Astrocyte of the spinal cord (primary cell): Measurements from ENCODE around the gene EXOC4.

Experiments used
- DNase-seq: peaks from one replicate; pipeline ENCODE4 v3.0.0; 2011; ENCODE audit warnings: low read depth, low spot score
- H3K4me3 ChIP-seq: 2 replicates; pipeline ENCODE4 v1.5.1; 2011; ENCODE audit warnings: low read depth, mild to moderate bottlenecking, low read length, moderate library complexity
- CTCF ChIP-seq: IDR thresholded peaks from 2 replicates; pipeline ENCODE4 v1.5.1; 2012; ENCODE audit warnings: low read depth, mild to moderate bottlenecking, low read length, inconsistent platforms
- in situ Hi-C: cut with HindIII; loops from 2 replicates; pipeline ENCODE4 v1.10.0; 2017; ENCODE audit warnings: low sequenced_read_pairs

EXOC4 gene

GRCh38 chr7:133912916-133913697, 660.2 kb downstream of the EXOC4 start:
- peak; percentile 38 for DNase-seq
- no peak overlapping the region for H3K4me3 ChIP-seq
- no peak for TF ChIP-seq CTCF
- in situ Hi-C loops, result no loop called here

- DNase-seq, result no peak
- H3K4me3 ChIP-seq, result no peak overlapping the region
- in situ Hi-C loops, result no loop called here
- TF ChIP-seq CTCF, result no peak
Observed at GRCh38 chr7:133916621-133917020, 663.7 kb downstream of the EXOC4 start.

- DNase-seq, result no peak
- no peak for TF ChIP-seq CTCF
- no peak overlapping the region for H3K4me3 ChIP-seq
- in situ Hi-C loops, result no loop called here
Observed at GRCh38 chr7:133919810-133920209, 666.9 kb downstream of the EXOC4 start.

GRCh38 chr7:133921635-133922182, 668.8 kb downstream of the EXOC4 start:
- in situ Hi-C loops, result no loop called here
- DNase-seq, result no peak

GRCh38 chr7:133923974-133924373, 671.1 kb downstream of the EXOC4 start:
- no peak for TF ChIP-seq CTCF
- no peak for DNase-seq
- no peak overlapping the region for H3K4me3 ChIP-seq
- in situ Hi-C loops, result no loop called here

More at GRCh38 chr7:133921635-133922182, 668.8 kb downstream of the EXOC4 start:
- TF ChIP-seq CTCF, result no peak
- H3K4me3 ChIP-seq, result no peak overlapping the region

GRCh38 chr7:133931053-133931452, 678.2 kb downstream of the EXOC4 start:
- in situ Hi-C loops, result no loop called here
- DNase-seq, result no peak
- no peak for TF ChIP-seq CTCF
- no peak overlapping the region for H3K4me3 ChIP-seq
